ENCODE measurements around the gene CHI3L2.

CHI3L2 gene

GRCh38 chr1:111197598-111198284, 29.8 kb upstream of the CHI3L2 start:
- in situ Hi-C loops (cut with HindIII; ENCODE audit: low sequenced_read_pairs) = no loop called here
- no peak for TF ChIP-seq CTCF (IDR thresholded peaks at IDR 0.05; ENCODE audit: low read depth, low read length)
- no peak for DNase-seq (ENCODE audit: low read depth, low spot score)
- H3K4me3 ChIP-seq (ENCODE audit: low read depth, low read length) = no peak overlapping the region

GRCh38 chr1:111198836-111199235, 28.7 kb upstream of the CHI3L2 start:
- no peak for DNase-seq (ENCODE audit: low read depth, low spot score)
- H3K4me3 ChIP-seq (ENCODE audit: low read depth, low read length) = no peak overlapping the region
- TF ChIP-seq CTCF (IDR thresholded peaks at IDR 0.05; ENCODE audit: low read depth, low read length) = no peak
- in situ Hi-C loops (cut with HindIII; ENCODE audit: low sequenced_read_pairs) = no loop called here

GRCh38 chr1:111199329-111199728, 28.2 kb upstream of the CHI3L2 start:
- no peak for TF ChIP-seq CTCF (IDR thresholded peaks at IDR 0.05; ENCODE audit: low read depth, low read length)
- no peak for DNase-seq (ENCODE audit: low read depth, low spot score)
- H3K4me3 ChIP-seq (ENCODE audit: low read depth, low read length) = no peak overlapping the region
- in situ Hi-C loops (cut with HindIII; ENCODE audit: low sequenced_read_pairs) = no loop called here

GRCh38 chr1:111199881-111200801, 27.4 kb upstream of the CHI3L2 start, which contains the start of gene DENND2D:
Gene DENND2D, minus strand, starts transcription at chr1:111200646. Its CDS starts 187 bp downstream, at chr1:111200459.
- no peak for TF ChIP-seq CTCF (IDR thresholded peaks at IDR 0.05; ENCODE audit: low read depth, low read length)
- no peak for DNase-seq (ENCODE audit: low read depth, low spot score)
- in situ Hi-C loops (cut with HindIII; ENCODE audit: low sequenced_read_pairs) = no loop called here
- no peak within 1 kb of the TSS for H3K4me3 ChIP-seq (ENCODE audit: low read depth, low read length)

- H3K4me3 ChIP-seq (ENCODE audit: low read depth, low read length) = no peak overlapping the region
- no peak for DNase-seq (ENCODE audit: low read depth, low spot score)
- TF ChIP-seq CTCF (IDR thresholded peaks at IDR 0.05; ENCODE audit: low read depth, low read length) = no peak
- in situ Hi-C loops (cut with HindIII; ENCODE audit: low sequenced_read_pairs) = no loop called here
Observed at GRCh38 chr1:111200802-111201161, 26.7 kb upstream of the CHI3L2 start.

GRCh38 chr1:111201275-111202090, 26.0 kb upstream of the CHI3L2 start:
- no peak for DNase-seq (ENCODE audit: low read depth, low spot score)
- TF ChIP-seq CTCF (IDR thresholded peaks at IDR 0.05; ENCODE audit: low read depth, low read length) = no peak
- in situ Hi-C loops (cut with HindIII; ENCODE audit: low sequenced_read_pairs) = no loop called here
- no peak overlapping the region for H3K4me3 ChIP-seq (ENCODE audit: low read depth, low read length)

Data from astrocyte of the spinal cord (primary cell).